NCI-H1417 treated with DMSO at 0.1 percent for 48 hours (cell line): ENCODE measurements around the gene GAS6.

Experiments used
- DNase-seq: peaks from one replicate; lab custom pipeline; 2025; lab: John Stamatoyannopoulos, UW

GAS6 gene

DNA sequence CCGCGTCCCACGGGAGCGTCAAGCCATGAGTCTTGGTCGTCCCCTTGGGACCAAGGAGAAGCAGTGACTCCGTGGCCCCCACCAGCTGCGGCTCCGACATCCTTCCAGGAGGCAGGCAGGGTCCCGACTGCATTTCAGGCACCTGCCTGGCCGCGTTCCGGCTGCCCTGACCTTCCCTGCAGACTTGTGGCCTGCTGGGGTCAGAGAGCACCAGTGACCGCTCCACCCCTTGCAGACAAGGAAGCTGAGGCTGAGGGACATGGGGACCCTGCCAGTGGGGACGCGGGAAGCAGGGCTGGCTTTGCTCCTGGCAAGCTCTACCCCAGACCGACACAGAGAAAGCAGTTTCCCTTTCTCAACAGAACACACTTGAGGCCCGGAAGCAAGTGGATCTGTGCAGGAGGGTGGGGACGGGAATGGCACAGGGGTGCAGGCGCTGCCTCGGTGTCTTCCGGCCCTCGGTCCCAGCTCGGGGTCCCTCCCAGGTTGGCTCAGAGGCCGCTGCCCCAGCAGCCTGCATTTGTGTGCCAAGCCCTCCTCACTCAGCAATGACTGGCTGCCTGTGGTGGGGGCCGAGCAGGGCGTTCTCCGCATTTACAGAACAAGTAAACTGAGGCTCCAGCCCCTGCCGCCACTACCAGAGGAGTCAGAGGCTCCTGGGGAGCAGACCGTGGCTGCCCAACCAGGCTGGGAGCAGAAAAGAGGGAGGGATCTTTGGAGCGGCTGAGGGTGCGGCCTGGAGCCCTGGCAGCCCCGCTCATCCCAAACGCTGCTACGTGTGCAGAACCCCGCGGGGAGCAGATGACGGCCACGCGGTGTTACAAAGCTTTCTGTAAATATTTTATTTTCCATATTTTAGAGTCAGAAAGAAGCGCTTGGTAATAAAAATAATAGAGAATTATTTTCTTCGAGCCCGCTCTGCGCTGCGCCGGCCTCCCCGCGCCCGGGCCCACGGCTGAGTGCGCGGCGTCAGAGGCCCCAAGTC is 43.9 kb downstream of the GAS6 start:
- no peak for DNase-seq

GRCh38 chr13:113819341-113819730 is 44.5 kb downstream of the GAS6 start:
- no peak for DNase-seq

DNA sequence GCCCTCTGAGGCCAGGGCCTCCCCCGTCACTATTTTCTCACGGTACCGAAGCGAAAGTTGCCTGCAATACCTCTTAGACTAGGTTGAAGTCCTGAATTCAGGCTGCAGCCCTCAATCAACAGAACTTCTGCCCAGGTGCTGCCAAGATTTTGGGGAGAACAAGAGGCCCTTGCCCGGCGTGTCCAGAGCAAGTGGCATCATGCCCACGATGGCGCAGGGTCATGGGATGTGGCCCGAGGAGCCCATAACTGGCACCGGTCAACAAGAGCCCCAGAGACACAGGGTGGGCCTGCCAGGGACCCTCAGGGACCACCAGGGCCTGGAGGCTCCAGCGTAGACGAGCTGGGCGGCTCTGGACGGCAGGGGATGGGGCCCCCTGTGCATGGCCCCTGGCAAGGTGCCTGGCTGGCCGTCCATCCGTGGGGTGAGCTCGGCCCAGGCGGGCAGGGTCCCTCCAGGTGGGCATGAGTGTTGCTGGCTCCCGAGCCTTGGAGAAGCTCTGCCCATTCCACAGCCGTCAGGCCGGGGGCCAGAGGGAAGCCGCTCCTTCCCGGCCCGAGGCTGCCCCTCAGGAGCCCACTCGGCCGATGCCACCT is 45.1 kb downstream of the GAS6 start:
- DNase-seq, result no peak

DNA sequence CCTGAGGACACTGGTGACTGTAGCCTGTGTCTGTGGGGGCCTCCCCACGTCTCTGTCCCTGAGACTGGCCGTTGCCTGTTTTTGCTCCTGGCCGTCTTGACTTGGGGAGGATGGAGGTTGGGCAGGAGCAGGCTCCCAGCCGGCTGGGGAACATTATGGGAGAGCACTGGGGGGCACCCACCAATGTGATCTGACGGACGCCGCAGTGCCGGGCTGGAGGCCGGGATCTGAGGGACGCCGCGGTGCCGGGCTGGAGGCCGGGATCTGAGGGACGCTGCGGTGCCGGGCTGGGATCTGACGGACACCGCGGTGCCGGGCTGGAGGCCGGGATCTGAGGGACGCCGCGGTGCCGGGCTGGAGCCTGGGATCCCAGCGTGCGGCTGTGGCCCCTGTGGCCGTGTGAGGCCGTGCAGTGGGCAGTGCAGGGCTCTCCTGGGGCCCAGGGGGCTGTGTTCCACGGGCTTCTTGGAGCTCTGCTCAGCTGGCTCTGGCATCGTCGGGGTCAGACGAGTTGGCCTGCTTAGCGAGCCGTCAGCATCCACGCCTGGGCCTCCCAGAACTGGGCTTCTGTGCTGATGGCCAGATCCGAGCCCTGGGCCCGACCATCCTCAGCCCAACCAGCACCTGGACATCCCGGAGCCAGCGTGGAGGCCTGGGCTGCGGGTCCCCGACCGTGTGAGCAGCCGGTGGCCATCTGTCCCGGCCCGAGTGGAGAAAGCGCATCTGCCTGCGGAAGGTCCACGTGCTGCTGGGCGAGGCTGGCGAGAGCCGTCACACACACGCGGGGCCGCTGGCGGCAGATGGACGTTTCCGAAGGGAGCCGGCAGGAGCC is 45.8 kb downstream of the GAS6 start:
- DNase-seq, result no peak

DNA sequence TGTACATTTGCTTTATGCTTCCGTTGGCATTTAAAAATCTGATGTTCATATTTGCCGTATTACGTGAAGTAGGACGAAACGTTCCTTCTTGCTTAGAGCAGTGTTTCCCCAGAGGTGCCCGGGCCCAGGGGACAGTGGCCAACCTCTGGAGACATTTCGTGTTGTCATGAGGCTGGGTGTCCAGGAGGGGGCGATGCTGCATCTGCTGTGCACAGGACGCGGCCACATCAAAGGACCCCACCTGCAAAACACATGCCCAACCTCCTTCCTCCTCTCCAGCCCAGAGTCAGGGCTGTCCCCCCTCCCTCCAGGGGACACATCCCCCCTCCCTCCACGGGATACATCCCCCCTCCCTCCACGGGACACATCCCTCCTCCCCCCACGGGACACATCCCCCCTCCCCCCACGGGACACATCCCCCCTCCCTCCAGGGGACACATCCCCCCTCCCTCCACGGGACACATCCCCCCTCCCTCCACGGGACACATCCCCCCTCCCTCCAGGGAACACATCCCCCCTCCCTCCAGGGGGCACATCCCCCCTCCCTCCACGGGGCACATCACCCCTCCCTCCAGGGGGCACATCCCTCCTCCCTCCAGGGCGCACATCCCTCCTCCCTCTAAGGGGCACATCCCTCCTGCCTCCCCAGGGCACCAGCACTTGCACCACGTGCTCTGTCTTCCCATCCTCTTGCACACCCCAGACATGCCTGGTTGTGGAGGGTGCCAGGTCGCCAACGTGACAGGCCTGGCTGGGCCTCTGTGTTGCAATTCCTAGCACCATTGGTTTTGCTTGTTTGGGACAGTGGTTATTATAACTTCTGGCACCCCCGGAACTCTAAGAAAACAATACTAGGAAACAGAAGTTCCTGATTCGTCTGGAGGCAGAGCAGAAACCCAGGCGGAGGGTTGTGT is 46.7 kb downstream of the GAS6 start:
- peak; percentile 53 for DNase-seq

GRCh38 chr13:113816254-113816929 is 47.5 kb downstream of the GAS6 start:
- no peak for DNase-seq

DNA sequence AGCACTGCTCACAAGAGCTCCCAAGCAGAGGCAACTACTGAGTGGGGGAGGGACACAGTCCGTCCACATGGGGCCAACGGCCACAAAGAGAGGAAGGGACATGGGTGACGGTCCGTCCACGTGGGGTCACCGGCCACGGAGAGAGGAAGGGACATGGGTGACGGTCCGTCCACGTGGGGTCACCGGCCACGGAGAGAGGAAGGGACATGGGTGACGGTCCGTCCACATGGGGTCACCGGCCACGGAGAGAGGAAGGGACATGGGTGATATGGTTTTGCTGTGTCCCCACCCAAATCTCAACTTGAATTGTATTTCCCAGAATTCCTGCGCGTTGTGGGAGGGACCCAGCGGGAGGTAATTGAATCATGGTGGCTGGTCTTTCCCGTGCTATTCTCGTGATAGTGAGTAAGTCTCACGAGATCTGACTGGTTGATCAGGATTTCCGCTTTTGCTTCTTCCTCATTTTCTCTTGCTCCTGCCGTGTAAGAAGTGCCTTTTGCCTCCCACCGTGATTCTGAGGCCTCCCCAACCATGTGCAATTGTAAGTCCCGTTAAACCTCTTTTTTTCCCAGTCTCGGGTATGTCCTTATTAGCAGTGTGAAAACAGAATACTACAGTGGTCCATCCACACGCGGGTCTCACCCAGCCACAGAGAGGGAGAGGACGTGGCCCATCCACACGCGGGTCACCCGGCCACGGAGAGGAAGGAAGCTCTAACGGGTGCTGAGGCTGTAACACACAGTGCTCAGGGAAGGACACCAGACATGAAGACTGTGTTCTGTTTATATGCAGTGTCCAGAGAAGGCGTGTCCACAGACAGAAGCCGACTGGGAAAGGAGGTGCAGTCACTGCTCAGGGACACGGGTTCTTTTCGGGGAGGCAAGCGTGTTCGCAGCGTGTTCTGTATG is 48.5 kb downstream of the GAS6 start:
- DNase-seq, result no peak

- DNase-seq, result no peak
Observed at GRCh38 chr13:113814435-113814821, 49.4 kb downstream of the GAS6 start.

- no peak for DNase-seq
Observed at GRCh38 chr13:113813749-113814434, 50.0 kb downstream of the GAS6 start.

- no peak for DNase-seq
Observed at GRCh38 chr13:113813070-113813748, 50.7 kb downstream of the GAS6 start.

- no peak for DNase-seq
Observed at GRCh38 chr13:113812178-113813040, 51.5 kb downstream of the GAS6 start.

- no peak for DNase-seq
Observed at GRCh38 chr13:113811081-113811928, 52.6 kb downstream of the GAS6 start.

DNA sequence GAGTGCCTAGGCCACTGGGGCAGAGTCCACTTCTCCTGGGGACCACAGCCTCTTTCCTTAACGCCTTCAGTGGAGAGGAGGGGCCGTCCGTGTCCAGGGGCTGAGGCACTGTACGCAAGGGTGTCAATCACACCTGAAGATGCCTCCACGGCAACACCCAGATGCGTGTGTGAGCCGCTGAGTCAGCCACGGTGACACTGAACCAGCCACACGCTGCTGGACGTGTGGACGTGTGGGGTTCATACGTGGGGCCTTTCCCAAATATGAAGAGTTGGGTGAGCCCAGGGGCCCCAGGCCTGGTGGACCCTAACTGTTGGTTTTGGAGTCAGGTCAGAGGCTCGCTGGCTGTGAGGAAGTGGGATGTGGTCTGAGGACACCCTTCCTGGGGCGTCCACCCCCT is 53.2 kb downstream of the GAS6 start:
- DNase-seq, result no peak

- no peak for DNase-seq
Observed at GRCh38 chr13:113809934-113810333, 53.9 kb downstream of the GAS6 start.

- no peak for DNase-seq
Observed at GRCh38 chr13:113808058-113808834, 55.6 kb downstream of the GAS6 start.

- DNase-seq, result no peak
Observed at GRCh38 chr13:113806526-113806925, 57.4 kb downstream of the GAS6 start.
